ENCODE measurements around the gene ARL2BP.

- TF ChIP-seq CTCF (IDR thresholded peaks at IDR 0.05) (no peak), POLR2AphosphoS5 (IDR thresholded peaks at IDR 0.05) (no peak)
Measured at GRCh38 chr16:57253466-57253865, 8.4 kb downstream of the ARL2BP start.

Measured in suprapubic skin (tissue), 3 donors.